Natural killer cell (primary cell): ENCODE results near the gene GOLGA3. TPM values are rescaled to one million over a fixed set of nuclear protein-coding genes. Genes with fewer than 3 reads are reported as not detected.
"Not testable (repeated sequence)": the region's sequence is repeated elsewhere in the genome, so short reads cannot be mapped to it uniquely, and the experiment has no call there.

Source experiments
- ATAC-seq, 3 donors: fragments of 150-1000 bp in 2 of 3; fragments of 200-7000 bp in 1 of 3; cut with Tn5 transposase; 1 replicate in 1 of 3; 2 replicates in 2 of 3; pipeline ENCODE4 v1.10.0; 2021; ENCODE audit warnings: mild to moderate bottlenecking in 2 of 3, moderate library complexity in 2 of 3
- DNase-seq, 2 donors: peaks; one replicate each; pipeline versions ENCODE4 v3.0.0 to v3.0.0-alpha.2; 2013 to 2021; ENCODE audit warnings: mixed read lengths in 1 of 2
- H3K27ac ChIP-seq: one replicate; pipeline ENCODE4 v1.5.1; 2013; ENCODE audit warnings: mild to moderate bottlenecking, low read length
- H3K27me3 ChIP-seq: one replicate; pipeline ENCODE4 v1.6.1; 2013; ENCODE audit warnings: low read length; ENCODE audit not compliant: control insufficient read depth, insufficient read depth
- H3K36me3 ChIP-seq: one replicate; pipeline ENCODE4 v1.6.1; 2013; ENCODE audit warnings: low read length; ENCODE audit not compliant: control insufficient read depth, insufficient read depth
- H3K4me1 ChIP-seq: one replicate; pipeline ENCODE4 v1.6.1; 2013; ENCODE audit warnings: low read length; ENCODE audit not compliant: control insufficient read depth, insufficient read depth
- H3K4me3 ChIP-seq: one replicate; pipeline ENCODE4 v1.5.1; 2013; ENCODE audit warnings: low read length
- H3K9me3 ChIP-seq: one replicate; pipeline ENCODE4 v1.6.1; 2013; ENCODE audit warnings: low read length; ENCODE audit not compliant: control insufficient read depth, insufficient read depth
- H3K27ac Mint-ChIP-seq, 2 donors: one replicate each; pipeline ENCODE4 v1.8.0; 2022; ENCODE audit warnings: mild to moderate bottlenecking in 2 of 2, mixed read lengths in 2 of 2, moderate library complexity in 1 of 2
- H3K27me3 Mint-ChIP-seq, 2 donors: one replicate each; pipeline ENCODE4 v1.8.0; 2022; ENCODE audit warnings: low read depth in 2 of 2, mixed read lengths in 2 of 2
- H3K36me3 Mint-ChIP-seq: one replicate; pipeline ENCODE4 v1.8.0; 2022; ENCODE audit warnings: mixed read lengths
- H3K4me1 Mint-ChIP-seq, 2 donors: one replicate each; pipeline ENCODE4 v1.8.0; 2022; ENCODE audit warnings: mixed read lengths in 2 of 2
- H3K4me3 Mint-ChIP-seq: one replicate; pipeline ENCODE4 v1.8.0; 2022; ENCODE audit warnings: mild to moderate bottlenecking, moderate library complexity, mixed read lengths
- H3K9me3 Mint-ChIP-seq, 2 donors: one replicate each; pipeline ENCODE4 v1.8.0; 2022; ENCODE audit warnings: mixed read lengths in 2 of 2
- CTCF ChIP-seq: fragments of 200-600 bp; IDR thresholded peaks from one replicate; pipeline ENCODE4 v1.8.0; 2022; ENCODE audit warnings: antibody characterized with exemption
- WGBS: methylation state at CpG from one replicate; pipeline ENCODE4 v1.1.7; 2013; ENCODE audit warnings: missing lambda C conversion rate; ENCODE audit not compliant: insufficient coverage; 5-methylcytosine and 5-hydroxymethylcytosine counted together
- intact Hi-C: fragments of 100-400 bp; cut with micrococcal nuclease; formaldehyde crosslinking; loops from one replicate; pipeline ENCODE4 v1.14.2; 2022
- total RNA-seq, 4 donors: library from RNA; stranded (reverse); fragments of 120-200 nt in 1 of 4; gene quantifications; one replicate each; pipeline versions ENCODE4 v1.2.3 to v1.2.4, GENCODE V29; 2013 to 2022

GOLGA3 gene
- total RNA-seq, 3 donors from 2014 or later (not counting 1 experiment from before 2014, with no cell fraction given) = 39.1 to 54.3 (median 50.9) TPM

- H3K27ac ChIP-seq = no peak overlapping the region
- intact Hi-C loops = no loop called here
- no peak overlapping the region for H3K4me3 Mint-ChIP-seq
These were observed 9.2 kb upstream of the GOLGA3 start for GRCh38 chr12:132837693-132838409.

GRCh38 chr12:132836795-132837331 is 8.2 kb upstream of the GOLGA3 start:
- H3K36me3 ChIP-seq = peaks cover 26% of the 10 kb centered on the region
- no peak for TF ChIP-seq CTCF
- 58% methylated on average over 5 of the region's 5 CpGs for WGBS
- H3K27me3 ChIP-seq = no peaks in the 10 kb centered on the region
- DNase-seq = no peak
- no peak overlapping the region for H3K27ac ChIP-seq
- no peaks in the 10 kb centered on the region for H3K9me3 ChIP-seq
- Mint-ChIP-seq H3K4me1 (peaks cover 5 to 20% of the 10 kb centered on the region in 2 donors), H3K27ac (peak overlapping the region; percentile 16 to 60), H3K9me3 (no peaks in the 10 kb centered on the region), H3K27me3 (no peaks in the 10 kb centered on the region), H3K36me3 (peaks cover 6% of the 10 kb centered on the region), H3K4me3 (no peak overlapping the region)
- H3K4me3 ChIP-seq = no peak overlapping the region
- peaks cover 16% of the 10 kb centered on the region for H3K4me1 ChIP-seq
- peak in 1 of 3 donors; percentile 8 for ATAC-seq
- intact Hi-C loops = no loop called here

More at GRCh38 chr12:132837693-132838409, 9.2 kb upstream of the GOLGA3 start:
- peaks cover 16% of the 10 kb centered on the region for H3K4me1 ChIP-seq
- TF ChIP-seq CTCF = no peak
- Mint-ChIP-seq H3K36me3 (peaks cover 13% of the 10 kb centered on the region), H3K4me1 (peaks cover 5 to 20% of the 10 kb centered on the region in 2 donors), H3K9me3 (no peaks in the 10 kb centered on the region), H3K27ac (no peak overlapping the region), H3K27me3 (no peaks in the 10 kb centered on the region)
- DNase-seq = no peak
- peaks cover 32% of the 10 kb centered on the region for H3K36me3 ChIP-seq
- no peak for ATAC-seq
- H3K9me3 ChIP-seq = no peaks in the 10 kb centered on the region
- WGBS = 91% methylated on average over 27 of the region's 27 CpGs
- H3K4me3 ChIP-seq = no peak overlapping the region
- no peaks in the 10 kb centered on the region for H3K27me3 ChIP-seq

- intact Hi-C loops, H3K9me3 Mint-ChIP-seq, H3K4me3 Mint-ChIP-seq, ATAC-seq, H3K36me3 Mint-ChIP-seq, H3K9me3 ChIP-seq, H3K27me3 Mint-ChIP-seq, DNase-seq, H3K27me3 ChIP-seq, H3K4me3 ChIP-seq, H3K27ac ChIP-seq: not testable (repeated sequence)
- H3K36me3 ChIP-seq = peaks cover 21% of the 10 kb centered on the region
- Mint-ChIP-seq H3K4me1 (peaks cover 5 to 20% of the 10 kb centered on the region in 2 donors), H3K27ac (peak overlapping the region; percentile 16 to 60)
- 82% methylated on average over 26 of the region's 30 CpGs for WGBS
- H3K4me1 ChIP-seq = peaks cover 16% of the 10 kb centered on the region
These were observed 7.6 kb upstream of the GOLGA3 start for GRCh38 chr12:132836230-132836629.

GRCh38 chr12:132835076-132836025 is 6.7 kb upstream of the GOLGA3 start:
- peak overlapping the region in 1 of 2 donors; percentile 50 for H3K27ac Mint-ChIP-seq
- intact Hi-C loops = no loop called here
- H3K36me3 ChIP-seq = peaks cover 13% of the 10 kb centered on the region

More at GRCh38 chr12:132835076-132836025, 6.7 kb upstream of the GOLGA3 start:
- no peak overlapping the region for H3K27ac ChIP-seq
- H3K4me3 ChIP-seq = no peak overlapping the region
- peaks cover 16% of the 10 kb centered on the region for H3K4me1 ChIP-seq
- no peak overlapping the region for H3K4me3 Mint-ChIP-seq
- DNase-seq (no peak), ATAC-seq (no peak)
- no peaks in the 10 kb centered on the region for H3K27me3 ChIP-seq
- H3K9me3 Mint-ChIP-seq = no peaks in the 10 kb centered on the region
- WGBS = 91% methylated on average over 35 of the region's 42 CpGs
- no peaks in the 10 kb centered on the region for H3K27me3 Mint-ChIP-seq
- TF ChIP-seq CTCF = no peak
- H3K4me1 Mint-ChIP-seq = peaks cover 5 to 20% of the 10 kb centered on the region in 2 donors
- no peaks in the 10 kb centered on the region for H3K9me3 ChIP-seq
- H3K36me3 Mint-ChIP-seq = no peaks in the 10 kb centered on the region
